DND-41 (cell line): ENCODE results near the gene TGIF1.

Experiments
- ATAC-seq: fragments of 200-7000 bp; cut with Tn5 transposase; 3 replicates; pipeline ENCODE4 v1.9.1; 2021; ENCODE audit warnings: low read depth; ENCODE audit not compliant: insufficient read depth
- DNase-seq: peaks from one replicate; pipeline ENCODE4 v3.0.0-alpha.2; 2020
- H2AFZ ChIP-seq: 2 replicates; pipeline ENCODE4 v1.6.0; 2012; ENCODE audit warnings: low read depth, low read length
- H3K27ac ChIP-seq: 2 replicates; pipeline ENCODE4 v1.5.1; 2012; ENCODE audit warnings: low read length, inconsistent platforms
- H3K27me3 ChIP-seq: fragments of 200-600 bp; sonication (generic); 2 replicates; pipeline ENCODE4 v1.6.0; 2012; ENCODE audit warnings: low read length, mild to moderate bottlenecking, inconsistent platforms; ENCODE audit not compliant: insufficient read depth, poor library complexity
- H3K36me3 ChIP-seq: 2 replicates; pipeline ENCODE4 v1.5.1; 2012; ENCODE audit warnings: low read length, inconsistent platforms; ENCODE audit not compliant: insufficient read depth
- H3K4me1 ChIP-seq: 2 replicates; pipeline ENCODE4 v1.5.1; 2012; ENCODE audit warnings: mild to moderate bottlenecking, low read length; ENCODE audit not compliant: insufficient read depth
- H3K4me2 ChIP-seq: 2 replicates; pipeline ENCODE4 v1.6.0; 2012; ENCODE audit warnings: mild to moderate bottlenecking, moderate library complexity, low read length, inconsistent platforms; ENCODE audit not compliant: insufficient read depth
- H3K4me3 ChIP-seq, 2 experiments: fragments of 200-600 bp in 1 of 2; shearing (Covaris generic) in 1 of 2; 2 replicates each; pipeline ENCODE4 v1.5.1; 2012 to 2016; ENCODE audit warnings: inconsistent platforms in 2 of 2, low read length in 2 of 2, mild to moderate bottlenecking in 2 of 2, low read depth in 1 of 2, moderate library complexity in 1 of 2
- H3K79me2 ChIP-seq: 2 replicates; pipeline ENCODE4 v1.6.0; 2012; ENCODE audit warnings: low read length, inconsistent platforms; ENCODE audit not compliant: insufficient read depth
- H3K9ac ChIP-seq: 2 replicates; pipeline ENCODE4 v1.6.0; 2012; ENCODE audit warnings: low read depth, mild to moderate bottlenecking, inconsistent platforms, low read length, moderate library complexity
- H3K9me3 ChIP-seq: 2 replicates; pipeline ENCODE4 v1.5.1; 2012; ENCODE audit warnings: low read length, moderate library complexity, mild to moderate bottlenecking, inconsistent platforms; ENCODE audit not compliant: insufficient read depth, severe bottlenecking
- H4K20me1 ChIP-seq: 2 replicates; pipeline ENCODE4 v1.6.0; 2012; ENCODE audit warnings: low read length; ENCODE audit not compliant: insufficient read depth
- EZH2 ChIP-seq: IDR thresholded peaks from 3 replicates; pipeline ENCODE4 v1.6.1; 2012; ENCODE audit warnings: borderline replicate concordance, low read depth, mild to moderate bottlenecking, moderate library complexity, low read length, inconsistent platforms; ENCODE audit not compliant: severe bottlenecking
- TF ChIP-seq, protein P1 (sequence below): IDR thresholded peaks from 2 replicates; pipeline ENCODE4 v1.5.1; 2012; ENCODE audit warnings: borderline replicate concordance, low read length, moderate library complexity, mild to moderate bottlenecking; ENCODE audit not compliant: poor library complexity, severe bottlenecking; ENCODE audit errors: extremely low read depth

TGIF1 gene

DNA sequence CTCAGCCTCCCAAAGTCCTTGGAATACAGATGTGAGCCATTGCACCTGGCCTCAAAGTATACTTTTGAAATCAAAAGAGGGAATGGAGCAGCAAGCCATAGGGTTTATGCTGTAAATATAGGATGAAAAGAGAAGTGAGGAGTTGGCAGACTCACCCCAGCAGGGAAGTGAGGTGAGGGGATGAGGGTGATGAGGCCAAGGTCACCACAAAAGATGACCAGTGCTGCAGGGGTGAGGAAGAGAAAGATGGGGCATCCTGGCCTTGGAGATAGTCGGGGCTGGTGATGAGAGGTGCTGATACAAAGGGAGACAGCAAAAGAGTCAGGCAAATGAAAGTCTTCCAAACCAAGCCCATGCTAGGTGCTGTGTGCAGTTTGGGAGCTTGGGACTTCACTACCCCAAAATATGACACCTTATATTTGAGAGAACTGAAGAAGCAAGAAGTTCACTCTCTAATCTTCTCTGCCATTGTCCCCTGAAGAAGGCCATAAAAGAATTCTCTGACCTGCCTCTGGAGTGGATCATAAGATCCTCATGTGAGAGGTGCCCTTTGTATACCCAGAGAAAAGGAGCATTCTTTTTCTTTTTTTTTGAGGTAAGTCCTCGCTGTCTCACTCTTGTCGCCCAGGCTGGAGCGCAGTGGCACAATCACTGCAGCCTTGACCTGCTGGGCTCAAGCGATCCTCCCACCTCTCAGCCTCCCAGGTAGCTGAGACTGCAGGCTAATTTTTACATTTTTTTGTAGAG is 31.0 kb downstream of the TGIF1 start:
- ATAC-seq: no peak
- no peak overlapping the region for H3K4me2 ChIP-seq
- TF ChIP-seq, protein P1, sequence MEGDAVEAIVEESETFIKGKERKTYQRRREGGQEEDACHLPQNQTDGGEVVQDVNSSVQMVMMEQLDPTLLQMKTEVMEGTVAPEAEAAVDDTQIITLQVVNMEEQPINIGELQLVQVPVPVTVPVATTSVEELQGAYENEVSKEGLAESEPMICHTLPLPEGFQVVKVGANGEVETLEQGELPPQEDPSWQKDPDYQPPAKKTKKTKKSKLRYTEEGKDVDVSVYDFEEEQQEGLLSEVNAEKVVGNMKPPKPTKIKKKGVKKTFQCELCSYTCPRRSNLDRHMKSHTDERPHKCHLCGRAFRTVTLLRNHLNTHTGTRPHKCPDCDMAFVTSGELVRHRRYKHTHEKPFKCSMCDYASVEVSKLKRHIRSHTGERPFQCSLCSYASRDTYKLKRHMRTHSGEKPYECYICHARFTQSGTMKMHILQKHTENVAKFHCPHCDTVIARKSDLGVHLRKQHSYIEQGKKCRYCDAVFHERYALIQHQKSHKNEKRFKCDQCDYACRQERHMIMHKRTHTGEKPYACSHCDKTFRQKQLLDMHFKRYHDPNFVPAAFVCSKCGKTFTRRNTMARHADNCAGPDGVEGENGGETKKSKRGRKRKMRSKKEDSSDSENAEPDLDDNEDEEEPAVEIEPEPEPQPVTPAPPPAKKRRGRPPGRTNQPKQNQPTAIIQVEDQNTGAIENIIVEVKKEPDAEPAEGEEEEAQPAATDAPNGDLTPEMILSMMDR: no peak
- no peak for TF ChIP-seq EZH2
- no peaks in the 10 kb centered on the region for H3K36me3 ChIP-seq
- H3K4me3 ChIP-seq: no peak overlapping the region
- peaks cover 7% of the 10 kb centered on the region for H3K27me3 ChIP-seq
- no peaks in the 10 kb centered on the region for H3K4me1 ChIP-seq
- H3K9me3 ChIP-seq: no peaks in the 10 kb centered on the region
- no peak overlapping the region for H2AFZ ChIP-seq
- H3K9ac ChIP-seq: no peak overlapping the region
- no peaks in the 10 kb centered on the region for H3K79me2 ChIP-seq
- no peak for DNase-seq
- H3K27ac ChIP-seq: no peak overlapping the region
- H4K20me1 ChIP-seq: no peaks in the 10 kb centered on the region

DNA sequence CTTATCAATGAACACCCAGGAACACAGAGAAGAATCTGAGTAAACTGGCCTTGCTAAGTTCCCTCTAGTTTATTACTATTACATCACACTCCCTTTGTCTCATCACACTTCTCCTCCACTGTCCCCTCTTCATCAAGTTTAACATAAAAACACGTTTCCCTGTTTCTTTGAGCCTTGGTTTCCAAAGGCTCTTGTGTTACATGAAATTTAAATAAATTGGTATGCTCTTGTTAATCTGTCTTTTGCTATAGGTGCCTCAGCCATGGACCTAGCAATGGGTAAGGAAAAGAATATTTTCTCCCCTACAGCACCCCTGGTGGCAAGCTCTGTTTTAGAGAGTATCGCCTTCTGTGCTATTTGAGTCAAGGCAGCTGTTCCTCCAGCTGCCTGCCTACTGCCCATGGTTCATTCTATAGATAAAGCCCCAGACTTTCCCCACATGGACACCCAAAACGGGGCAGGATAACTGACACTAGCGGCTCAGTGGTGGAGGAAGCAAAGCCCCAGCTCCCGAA is 31.8 kb downstream of the TGIF1 start:
- peak; percentile 84 for ATAC-seq
- no peak overlapping the region for H3K4me2 ChIP-seq

DNA sequence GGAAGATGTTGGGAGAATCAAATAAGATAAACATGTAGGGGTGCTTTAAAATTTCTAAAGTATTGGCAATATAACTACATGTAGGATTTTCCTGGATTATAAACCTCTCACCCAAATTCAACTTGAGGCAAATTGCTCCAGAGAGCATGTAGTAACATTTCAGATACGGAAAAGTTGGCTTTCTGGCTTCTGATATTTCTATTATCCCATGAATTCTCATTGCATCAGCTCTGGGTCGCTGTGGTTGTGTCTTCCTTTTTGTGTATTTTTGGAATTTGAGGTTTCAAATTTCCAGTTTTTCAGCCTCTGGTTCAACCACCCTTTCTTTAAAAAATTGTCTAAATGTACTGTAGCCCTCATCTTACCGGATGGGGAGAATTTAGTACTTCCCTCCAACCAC is 32.3 kb downstream of the TGIF1 start:
- no peaks in the 10 kb centered on the region for H3K4me1 ChIP-seq
- no peak overlapping the region for H3K4me3 ChIP-seq
- no peak overlapping the region for H3K4me2 ChIP-seq
- no peak for TF ChIP-seq EZH2
- TF ChIP-seq, protein P1: no peak
- H3K79me2 ChIP-seq: no peaks in the 10 kb centered on the region
- H2AFZ ChIP-seq: no peak overlapping the region
- no peak for ATAC-seq
- no peak for DNase-seq
- H3K36me3 ChIP-seq: no peaks in the 10 kb centered on the region
- no peak overlapping the region for H3K27ac ChIP-seq
- no peak overlapping the region for H3K9ac ChIP-seq
- no peaks in the 10 kb centered on the region for H4K20me1 ChIP-seq
- H3K9me3 ChIP-seq: no peaks in the 10 kb centered on the region
- H3K27me3 ChIP-seq: peaks cover 7% of the 10 kb centered on the region

More for the DNA sequence above, 31.8 kb downstream of the TGIF1 start:
- Histone ChIP-seq H3K9ac (no peak overlapping the region), H3K9me3 (no peaks in the 10 kb centered on the region), H3K36me3 (no peaks in the 10 kb centered on the region), H2AFZ (no peak overlapping the region), H3K27me3 (peaks cover 7% of the 10 kb centered on the region), H3K79me2 (no peaks in the 10 kb centered on the region), H3K27ac (no peak overlapping the region), H4K20me1 (no peaks in the 10 kb centered on the region), H3K4me1 (no peaks in the 10 kb centered on the region), H3K4me3 (no peak overlapping the region)
- DNase-seq: peak; percentile 32
- TF ChIP-seq EZH2: no peak
- TF ChIP-seq, protein P1: peak; percentile 59
